ENCODE results near the gene ATP1A4.

DNA sequence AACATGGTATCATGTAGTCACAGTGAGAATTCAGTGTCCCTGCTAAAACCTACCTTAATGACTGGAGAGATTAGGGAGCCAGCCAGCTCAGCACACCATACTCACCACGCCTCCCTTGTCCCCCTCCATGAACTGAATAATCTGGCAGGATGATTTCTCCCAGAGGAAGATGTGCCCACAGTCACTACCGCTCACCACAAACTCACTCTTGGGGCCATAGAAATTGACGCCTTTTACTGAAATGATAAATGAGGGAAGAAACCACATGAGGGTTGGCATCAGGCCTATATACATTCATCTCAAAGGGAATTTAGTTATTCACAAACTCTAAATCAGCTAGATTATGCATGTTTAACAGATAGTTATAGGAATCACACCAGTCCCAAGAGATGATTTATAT, 71.1 kb downstream of the ATP1A4 start:
- TF ChIP-seq, protein P1, sequence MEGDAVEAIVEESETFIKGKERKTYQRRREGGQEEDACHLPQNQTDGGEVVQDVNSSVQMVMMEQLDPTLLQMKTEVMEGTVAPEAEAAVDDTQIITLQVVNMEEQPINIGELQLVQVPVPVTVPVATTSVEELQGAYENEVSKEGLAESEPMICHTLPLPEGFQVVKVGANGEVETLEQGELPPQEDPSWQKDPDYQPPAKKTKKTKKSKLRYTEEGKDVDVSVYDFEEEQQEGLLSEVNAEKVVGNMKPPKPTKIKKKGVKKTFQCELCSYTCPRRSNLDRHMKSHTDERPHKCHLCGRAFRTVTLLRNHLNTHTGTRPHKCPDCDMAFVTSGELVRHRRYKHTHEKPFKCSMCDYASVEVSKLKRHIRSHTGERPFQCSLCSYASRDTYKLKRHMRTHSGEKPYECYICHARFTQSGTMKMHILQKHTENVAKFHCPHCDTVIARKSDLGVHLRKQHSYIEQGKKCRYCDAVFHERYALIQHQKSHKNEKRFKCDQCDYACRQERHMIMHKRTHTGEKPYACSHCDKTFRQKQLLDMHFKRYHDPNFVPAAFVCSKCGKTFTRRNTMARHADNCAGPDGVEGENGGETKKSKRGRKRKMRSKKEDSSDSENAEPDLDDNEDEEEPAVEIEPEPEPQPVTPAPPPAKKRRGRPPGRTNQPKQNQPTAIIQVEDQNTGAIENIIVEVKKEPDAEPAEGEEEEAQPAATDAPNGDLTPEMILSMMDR (conservative IDR thresholded peaks at IDR 0.05 in 1 of 2, IDR thresholded peaks at IDR 0.05 in 1 of 2; ENCODE audit: low read depth in 1 of 2, low read length in 2 of 2): no peak
- TF ChIP-seq EZH2 (IDR thresholded peaks at IDR 0.05; ENCODE audit: low read length, missing control alignments): no peak

Measured in fibroblast of lung (primary cell).